Bronchial epithelial cell (primary cell): Measurements from ENCODE around the gene CLCN1. TPM values are rescaled to one million over a fixed set of nuclear protein-coding genes. Genes with fewer than 3 reads are reported as not detected.
"Not testable (repeated sequence)": the region's sequence is repeated elsewhere in the genome, so short reads cannot be mapped to it uniquely, and the experiment has no call there.

Source experiments
- DNase-seq: peaks from one replicate; pipeline ENCODE4 v3.0.0-alpha.2; 2010; ENCODE audit warnings: low read depth
- FAIRE-seq: peaks from 2 replicates; lab custom pipeline; 2011; peaks lifted over from hg19 to GRCh38; lab: Jason Lieb, UNC
- H3K27me3 ChIP-seq: 2 replicates; pipeline ENCODE4 v1.5.1; 2011; ENCODE audit warnings: low read length; ENCODE audit not compliant: control insufficient read depth, insufficient read depth
- H3K36me3 ChIP-seq: 2 replicates; pipeline ENCODE4 v1.5.1; 2011; ENCODE audit warnings: low read length; ENCODE audit not compliant: control insufficient read depth, insufficient read depth
- H3K4me3 ChIP-seq: 2 replicates; pipeline ENCODE4 v1.5.1; 2011; ENCODE audit warnings: mild to moderate bottlenecking, low read depth, low read length, control low read depth
- CTCF ChIP-seq: IDR thresholded peaks from 2 replicates; pipeline ENCODE4 v1.5.1; 2011; ENCODE audit warnings: mild to moderate bottlenecking, moderate library complexity, low read length, control low read depth, inconsistent platforms; ENCODE audit not compliant: insufficient read depth, severe bottlenecking
- total RNA-seq: library from RNA; depleted of rRNA; stranded (reverse); fragments of >200 nt; gene quantifications from 2 replicates; pipeline ENCODE4 v1.2.1, GENCODE V29; 2014

Gene CLCN1
- total RNA-seq, 1 donor from 2014 or later = under 0.01 TPM

DNA sequence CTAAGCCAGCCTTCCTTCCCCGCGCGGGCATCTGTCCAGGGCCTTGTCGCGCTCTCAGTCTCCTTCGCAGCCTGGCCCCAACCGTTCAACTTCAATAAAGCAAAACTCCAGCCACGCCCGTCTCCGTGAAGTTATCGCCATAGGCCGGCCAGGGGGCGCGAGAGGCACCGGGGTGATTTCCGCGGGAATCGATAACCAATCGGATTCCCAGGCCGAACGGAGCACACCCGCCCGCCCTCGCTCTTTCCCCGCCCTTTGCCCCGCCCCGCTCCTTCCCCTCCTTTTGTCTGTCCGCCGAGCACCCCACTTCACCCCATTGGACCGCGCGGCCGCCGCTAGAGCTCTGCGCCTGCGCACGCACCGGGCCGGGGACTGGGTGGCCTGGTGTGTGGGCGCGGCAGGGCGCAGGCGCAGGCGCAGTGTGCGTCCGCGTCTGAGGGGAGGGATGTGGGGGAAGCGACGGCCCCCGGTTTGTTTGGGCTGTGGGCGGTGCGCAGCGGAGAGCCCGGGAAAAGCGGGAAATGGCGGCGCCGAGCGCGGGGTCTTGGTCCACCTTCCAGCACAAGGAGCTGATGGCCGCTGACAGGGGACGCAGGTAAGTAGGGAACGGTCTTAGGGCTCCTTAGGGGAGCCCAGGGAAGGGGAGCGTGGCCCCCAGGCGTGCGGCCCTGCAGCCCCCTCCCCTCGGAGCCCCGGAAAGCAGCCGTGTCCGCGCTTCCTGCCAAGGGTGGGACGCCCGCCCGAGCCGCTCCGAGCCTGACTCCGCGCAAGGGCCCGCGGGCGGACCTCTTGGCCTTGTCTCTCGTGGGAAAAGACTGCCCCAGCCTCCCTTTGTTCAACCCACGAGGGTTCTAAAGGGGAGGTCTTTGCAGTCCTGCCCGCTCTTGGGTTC, 27.7 kb upstream of the CLCN1 start, which contains the start of gene CASP2:
TSS of gene CASP2 (plus strand) at position 417 of the 892 bp plus-strand sequence. CDS start at position 522, 105 bp downstream.
- peaks cover 1% of the 10 kb centered on the region for H3K36me3 ChIP-seq
- H3K4me3 ChIP-seq = peak within 1 kb of the TSS; percentile 84
- no peak for FAIRE-seq
- TF ChIP-seq CTCF = peak; percentile 32
- no peaks in the 10 kb centered on the region for H3K27me3 ChIP-seq
- DNase-seq = peak; percentile 87

DNA sequence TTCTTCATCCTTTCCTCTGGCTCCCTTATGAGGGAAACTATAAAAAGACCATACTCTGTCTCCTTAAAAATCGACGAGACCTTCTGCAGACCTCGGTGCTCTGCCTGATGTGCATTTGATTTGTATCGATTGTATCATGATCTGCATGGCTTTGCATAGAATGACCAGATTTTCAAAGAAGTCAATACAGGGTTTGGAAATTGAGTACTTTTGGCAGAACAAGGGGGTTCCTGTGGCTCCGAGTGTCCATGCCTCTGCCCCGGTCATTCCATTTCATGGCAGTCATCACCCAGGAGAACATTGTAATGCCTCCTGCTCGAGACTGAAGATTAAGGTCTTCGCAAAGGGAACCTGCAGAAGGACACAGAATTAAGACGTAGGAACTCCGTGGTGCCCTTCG, 27.1 kb upstream of the CLCN1 start:
- Histone ChIP-seq H3K4me3 (peak overlapping the region; percentile 84), H3K36me3 (peaks cover 4% of the 10 kb centered on the region), H3K27me3 (no peaks in the 10 kb centered on the region)
- DNase-seq (peak; percentile 28), FAIRE-seq (no peak)
- TF ChIP-seq CTCF = no peak

DNA sequence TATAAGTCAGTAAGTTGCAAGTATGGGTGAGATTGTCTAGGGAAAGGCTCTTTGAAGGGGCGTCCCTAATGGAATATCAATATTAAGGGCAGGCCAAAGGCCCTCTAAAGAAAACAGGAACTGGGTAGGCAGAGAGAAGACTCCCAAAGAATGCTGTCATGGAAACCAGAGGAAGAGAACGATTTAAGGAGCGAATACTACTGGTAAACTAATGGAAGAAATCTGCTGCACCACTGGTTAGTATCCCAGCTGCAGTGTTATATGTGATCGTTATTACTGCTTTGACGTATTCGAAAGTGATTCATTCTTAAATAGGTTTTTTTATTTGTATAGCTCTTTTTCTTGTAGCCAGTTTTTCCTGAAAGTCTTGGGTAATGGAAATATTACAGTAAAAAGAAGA, 26.5 kb upstream of the CLCN1 start:
- Histone ChIP-seq H3K36me3 (peaks cover 5% of the 10 kb centered on the region), H3K27me3 (no peaks in the 10 kb centered on the region), H3K4me3 (peak overlapping the region; percentile 84)
- FAIRE-seq (no peak), DNase-seq (no peak)
- no peak for TF ChIP-seq CTCF

DNA sequence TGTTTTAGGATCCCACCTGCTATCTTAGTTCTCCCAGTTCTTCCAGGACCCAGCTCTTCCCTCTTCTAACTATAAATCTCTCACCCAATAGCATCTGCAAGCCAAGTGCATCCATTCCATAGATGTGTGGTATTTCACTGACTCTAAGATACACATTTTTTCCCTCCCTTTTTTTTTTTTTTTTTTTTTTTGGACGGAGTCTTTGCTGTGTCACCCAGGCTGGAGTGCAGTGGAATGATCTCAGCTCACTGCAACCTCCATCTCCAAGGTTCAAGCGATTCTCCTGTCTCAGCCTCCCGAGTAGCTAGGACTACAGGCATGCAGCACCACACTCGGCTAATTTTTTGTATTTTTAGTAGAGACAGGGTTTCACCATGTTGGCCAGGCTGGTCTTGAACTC, 26.0 kb upstream of the CLCN1 start:
- DNase-seq, H3K27me3 ChIP-seq, FAIRE-seq, H3K4me3 ChIP-seq, H3K36me3 ChIP-seq: not testable (repeated sequence)

- DNase-seq (no peak), FAIRE-seq (no peak)
- Histone ChIP-seq H3K4me3 (no peak overlapping the region), H3K36me3 (peaks cover 6% of the 10 kb centered on the region), H3K27me3 (no peaks in the 10 kb centered on the region)
- TF ChIP-seq CTCF = no peak
Observed at GRCh38 chr7:143290293-143290692, 25.6 kb upstream of the CLCN1 start.

DNA sequence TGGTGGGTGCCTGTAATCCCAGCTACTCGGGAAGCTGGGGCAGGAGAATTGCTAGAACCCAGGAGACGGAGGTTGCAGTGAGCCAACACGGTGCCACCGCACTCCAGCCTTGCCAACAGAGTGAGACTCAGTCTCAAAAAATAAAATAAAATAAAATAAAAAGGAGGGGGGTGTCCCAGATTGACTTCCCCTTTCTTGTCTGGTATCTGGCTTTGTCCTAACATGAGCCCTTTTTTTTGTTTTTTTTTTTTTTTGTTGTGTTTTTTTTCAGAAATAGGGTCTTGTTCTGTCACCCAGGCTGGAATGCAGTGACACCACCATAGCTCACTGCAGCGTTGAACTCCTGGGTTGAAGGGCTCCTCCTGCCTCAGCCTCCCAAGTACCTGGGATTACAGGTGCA, 23.0 kb upstream of the CLCN1 start:
- Histone ChIP-seq H3K4me3 (no peak overlapping the region), H3K36me3 (peaks cover 6% of the 10 kb centered on the region), H3K27me3 (no peaks in the 10 kb centered on the region)
- no peak for TF ChIP-seq CTCF
- FAIRE-seq = no peak
- no peak for DNase-seq
